Thyroid gland (tissue), 4 donors: ENCODE results near the gene ZC3H11A.
"Not testable (repeated sequence)": the region's sequence is repeated elsewhere in the genome, so short reads cannot be mapped to it uniquely, and the experiment has no call there.

Source experiments
- POLR2A ChIP-seq, 2 donors: fragments of 450-650 bp; IDR thresholded peaks; one replicate each; pipeline ENCODE4 v1.6.1; 2017; ENCODE audit warnings: antibody characterized with exemption in 2 of 2, mild to moderate bottlenecking in 2 of 2, moderate library complexity in 1 of 2
- TF ChIP-seq, protein P1 (sequence below), 6 experiments: fragments of 200-600 bp in 3 of 6; fragments of 450-650 bp in 3 of 6; sonication (generic) in 3 of 6; IDR thresholded peaks; one replicate each; pipeline ENCODE4 v1.5.1; 2016 to 2019; ENCODE audit warnings: antibody characterized with exemption in 6 of 6, mild to moderate bottlenecking in 2 of 6, inconsistent platforms in 1 of 6, moderate library complexity in 1 of 6

DNA sequence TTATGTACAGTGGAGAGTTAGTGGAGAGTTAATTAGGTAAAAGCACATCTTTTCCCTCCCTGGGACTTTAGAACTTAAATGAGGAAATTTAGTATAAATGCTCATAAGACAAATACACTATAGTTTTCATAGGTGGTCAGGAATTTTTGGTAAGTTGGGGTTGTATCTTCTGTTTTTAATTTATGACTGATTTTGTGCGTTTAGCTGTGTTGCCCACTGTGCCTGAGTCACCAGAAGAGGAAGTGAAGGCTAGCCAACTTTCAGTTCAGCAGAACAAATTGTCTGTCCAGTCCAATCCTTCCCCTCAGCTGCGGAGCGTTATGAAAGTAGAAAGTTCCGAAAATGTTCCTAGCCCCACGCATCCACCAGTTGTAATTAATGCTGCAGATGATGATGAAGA lies 33.8 kb downstream of the ZC3H11A start:
- TF ChIP-seq, protein P1, sequence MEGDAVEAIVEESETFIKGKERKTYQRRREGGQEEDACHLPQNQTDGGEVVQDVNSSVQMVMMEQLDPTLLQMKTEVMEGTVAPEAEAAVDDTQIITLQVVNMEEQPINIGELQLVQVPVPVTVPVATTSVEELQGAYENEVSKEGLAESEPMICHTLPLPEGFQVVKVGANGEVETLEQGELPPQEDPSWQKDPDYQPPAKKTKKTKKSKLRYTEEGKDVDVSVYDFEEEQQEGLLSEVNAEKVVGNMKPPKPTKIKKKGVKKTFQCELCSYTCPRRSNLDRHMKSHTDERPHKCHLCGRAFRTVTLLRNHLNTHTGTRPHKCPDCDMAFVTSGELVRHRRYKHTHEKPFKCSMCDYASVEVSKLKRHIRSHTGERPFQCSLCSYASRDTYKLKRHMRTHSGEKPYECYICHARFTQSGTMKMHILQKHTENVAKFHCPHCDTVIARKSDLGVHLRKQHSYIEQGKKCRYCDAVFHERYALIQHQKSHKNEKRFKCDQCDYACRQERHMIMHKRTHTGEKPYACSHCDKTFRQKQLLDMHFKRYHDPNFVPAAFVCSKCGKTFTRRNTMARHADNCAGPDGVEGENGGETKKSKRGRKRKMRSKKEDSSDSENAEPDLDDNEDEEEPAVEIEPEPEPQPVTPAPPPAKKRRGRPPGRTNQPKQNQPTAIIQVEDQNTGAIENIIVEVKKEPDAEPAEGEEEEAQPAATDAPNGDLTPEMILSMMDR (IDR thresholded peaks at IDR 0.05), result not testable (repeated sequence)
- not testable (repeated sequence) for TF ChIP-seq POLR2A (IDR thresholded peaks at IDR 0.05)
